ENCODE results near the gene CLDN19. TPM values are rescaled to one million over a fixed set of nuclear protein-coding genes. Genes with fewer than 3 reads are reported as not detected.

The CLDN19 gene
- total and polyA plus RNA-seq, 2 donors (not counting 1 experiment from before 2014, with no cell fraction given): 0.03 TPM; not detected in 1

DNA sequence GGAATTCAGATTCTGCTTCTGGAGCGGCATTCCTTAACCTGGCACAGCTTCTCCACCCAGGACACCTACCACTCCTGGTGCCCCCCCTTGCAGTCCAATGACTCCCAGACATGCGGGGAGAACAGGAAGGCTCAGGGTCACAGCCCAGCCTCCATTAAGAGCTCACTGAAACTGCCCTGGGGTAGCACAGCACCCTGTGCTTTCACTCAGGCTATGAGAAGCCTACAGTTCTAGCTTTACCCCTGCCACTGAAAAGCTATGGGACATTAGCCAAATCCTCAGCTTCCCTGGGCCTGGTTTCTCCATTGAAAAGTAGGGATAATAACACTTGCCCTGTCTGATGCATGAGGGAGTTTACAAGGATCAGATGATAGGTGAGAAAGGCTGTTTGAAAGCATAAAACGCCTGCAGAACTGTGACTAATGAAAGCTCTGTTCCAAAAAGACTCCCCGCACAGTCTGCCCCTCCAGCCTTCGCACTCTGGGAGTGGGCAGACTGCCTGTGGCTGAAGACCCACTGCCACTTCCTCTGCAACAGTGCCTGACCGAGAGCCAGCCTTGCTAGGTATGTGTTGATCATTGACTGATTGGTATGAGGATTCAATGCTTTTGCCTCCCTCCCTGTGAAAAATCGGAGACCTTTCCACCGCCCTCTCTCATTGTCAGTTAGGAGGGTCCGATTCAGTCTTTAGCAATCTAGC lies 2.7 kb upstream of the CLDN19 start:
- intact Hi-C loops (cut with micrococcal nuclease): no loop called here
- 99% methylated on average over 6 of the region's 9 CpGs for WGBS (ENCODE audit: insufficient coverage)

DNA sequence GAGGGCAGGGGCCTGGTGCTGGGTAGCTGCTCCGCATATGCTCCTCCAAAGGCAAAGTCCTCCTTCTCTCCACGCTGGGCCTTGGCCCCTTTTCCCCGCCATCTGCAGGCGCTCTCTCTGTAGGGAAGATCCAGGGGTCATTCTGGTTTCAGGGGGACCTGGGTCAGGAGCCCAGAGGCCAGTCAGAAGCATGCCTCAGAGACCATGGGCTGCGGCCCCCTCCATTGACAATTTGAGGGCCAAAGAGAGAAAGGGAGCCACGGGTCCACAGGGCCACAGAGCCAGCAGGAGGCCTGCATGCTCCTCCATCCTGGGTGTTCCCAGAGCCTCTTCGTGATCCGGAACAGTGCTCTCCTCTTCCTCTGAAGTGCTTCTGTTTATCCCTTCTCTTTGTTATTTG lies 2.1 kb upstream of the CLDN19 start:
- Histone ChIP-seq H3K79me2 (ENCODE audit: control insufficient read depth, insufficient read depth, low read length) (no peaks in the 10 kb centered on the region), H2AFZ (ENCODE audit: insufficient read depth, low read depth, low read length, poor library complexity, severe bottlenecking) (no peak overlapping the region), H3K4me2 (replicated peaks; ENCODE audit: low read depth, low read length, poor library complexity, severe bottlenecking) (no peak overlapping the region), H3K4me3 (ENCODE audit: control extremely low read depth in 1 of 5, extremely low read depth in 1 of 5, insufficient read depth in 1 of 5, low read depth in 2 of 5, low read length in 4 of 5) (no peak overlapping the region), H3K9ac (ENCODE audit: low read length) (no peak overlapping the region), H4K20me1 (ENCODE audit: control insufficient read depth, insufficient read depth, low read length, poor library complexity, severe bottlenecking) (no peaks in the 10 kb centered on the region), H3K27ac (ENCODE audit: low read length in 2 of 2) (no peak overlapping the region), H3K9me3 (ENCODE audit: control extremely low read depth in 1 of 3, control insufficient read depth in 2 of 3, insufficient read depth in 1 of 3, low read length in 2 of 3) (no peaks in the 10 kb centered on the region), H3K27me3 (replicated peaks in 1 of 4; ENCODE audit: control extremely low read depth in 1 of 4, control insufficient read depth in 3 of 4, insufficient read depth in 4 of 4, low read length in 3 of 4) (no peaks in the 10 kb centered on the region), H3K36me3 (replicated peaks in 1 of 2; ENCODE audit: control extremely low read depth in 1 of 2, control insufficient read depth in 1 of 2, extremely low read depth in 1 of 2, insufficient read depth in 2 of 2, low read length in 1 of 2) (peaks cover 0 to 13% of the 10 kb centered on the region in 2 experiments), H3K4me1 (ENCODE audit: control insufficient read depth in 2 of 2, insufficient read depth in 2 of 2, low read length in 2 of 2) (peaks cover 5 to 9% of the 10 kb centered on the region in 2 donors)
- ATAC-seq (ENCODE audit: low read depth): no peak
- ChIA-PET POLR2A (no interaction called here), CTCF (no interaction called here)
- TF ChIP-seq, protein P1, sequence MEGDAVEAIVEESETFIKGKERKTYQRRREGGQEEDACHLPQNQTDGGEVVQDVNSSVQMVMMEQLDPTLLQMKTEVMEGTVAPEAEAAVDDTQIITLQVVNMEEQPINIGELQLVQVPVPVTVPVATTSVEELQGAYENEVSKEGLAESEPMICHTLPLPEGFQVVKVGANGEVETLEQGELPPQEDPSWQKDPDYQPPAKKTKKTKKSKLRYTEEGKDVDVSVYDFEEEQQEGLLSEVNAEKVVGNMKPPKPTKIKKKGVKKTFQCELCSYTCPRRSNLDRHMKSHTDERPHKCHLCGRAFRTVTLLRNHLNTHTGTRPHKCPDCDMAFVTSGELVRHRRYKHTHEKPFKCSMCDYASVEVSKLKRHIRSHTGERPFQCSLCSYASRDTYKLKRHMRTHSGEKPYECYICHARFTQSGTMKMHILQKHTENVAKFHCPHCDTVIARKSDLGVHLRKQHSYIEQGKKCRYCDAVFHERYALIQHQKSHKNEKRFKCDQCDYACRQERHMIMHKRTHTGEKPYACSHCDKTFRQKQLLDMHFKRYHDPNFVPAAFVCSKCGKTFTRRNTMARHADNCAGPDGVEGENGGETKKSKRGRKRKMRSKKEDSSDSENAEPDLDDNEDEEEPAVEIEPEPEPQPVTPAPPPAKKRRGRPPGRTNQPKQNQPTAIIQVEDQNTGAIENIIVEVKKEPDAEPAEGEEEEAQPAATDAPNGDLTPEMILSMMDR (IDR thresholded peaks at IDR 0.05): no peak
- no peak for TF ChIP-seq EZH2 (IDR thresholded peaks at IDR 0.05; ENCODE audit: borderline replicate concordance, insufficient read depth, low read depth, low read length, poor library complexity, severe bottlenecking)
- Mint-ChIP-seq H3K27me3 (no peaks in the 10 kb centered on the region), H3K4me3 (no peak overlapping the region), H3K9me3 (ENCODE audit: insufficient read depth) (no peaks in the 10 kb centered on the region), H3K4me1 (peaks cover 3% of the 10 kb centered on the region), H3K27ac (no peak overlapping the region)
- 99% methylated on average over 8 of the region's 8 CpGs for WGBS (ENCODE audit: insufficient coverage)
- intact Hi-C loops (cut with micrococcal nuclease): no loop called here
- no peak for DNase-seq

More for the DNA sequence above, 2.7 kb upstream of the CLDN19 start:
- Histone ChIP-seq H4K20me1 (ENCODE audit: control insufficient read depth, insufficient read depth, low read length, poor library complexity, severe bottlenecking) (no peaks in the 10 kb centered on the region), H3K27ac (ENCODE audit: low read length in 2 of 2) (no peak overlapping the region), H3K4me3 (ENCODE audit: control extremely low read depth in 1 of 5, extremely low read depth in 1 of 5, insufficient read depth in 1 of 5, low read depth in 2 of 5, low read length in 4 of 5) (no peak overlapping the region), H3K79me2 (ENCODE audit: control insufficient read depth, insufficient read depth, low read length) (no peaks in the 10 kb centered on the region), H3K9ac (ENCODE audit: low read length) (no peak overlapping the region), H3K36me3 (replicated peaks in 1 of 2; ENCODE audit: control extremely low read depth in 1 of 2, control insufficient read depth in 1 of 2, extremely low read depth in 1 of 2, insufficient read depth in 2 of 2, low read length in 1 of 2) (peaks cover under 1 to 17% of the 10 kb centered on the region in 2 experiments), H2AFZ (ENCODE audit: insufficient read depth, low read depth, low read length, poor library complexity, severe bottlenecking) (no peak overlapping the region), H3K9me3 (ENCODE audit: control extremely low read depth in 1 of 3, control insufficient read depth in 2 of 3, insufficient read depth in 1 of 3, low read length in 2 of 3) (no peaks in the 10 kb centered on the region), H3K4me1 (ENCODE audit: control insufficient read depth in 2 of 2, insufficient read depth in 2 of 2, low read length in 2 of 2) (peaks cover 0 to 3% of the 10 kb centered on the region in 2 donors), H3K4me2 (replicated peaks; ENCODE audit: low read depth, low read length, poor library complexity, severe bottlenecking) (no peak overlapping the region), H3K27me3 (replicated peaks in 1 of 4; ENCODE audit: control extremely low read depth in 1 of 4, control insufficient read depth in 3 of 4, insufficient read depth in 4 of 4, low read length in 3 of 4) (no peaks in the 10 kb centered on the region)
- Mint-ChIP-seq H3K27me3 (no peaks in the 10 kb centered on the region), H3K9me3 (ENCODE audit: insufficient read depth) (no peaks in the 10 kb centered on the region), H3K4me3 (no peak overlapping the region), H3K4me1 (no peaks in the 10 kb centered on the region), H3K27ac (no peak overlapping the region)
- ChIA-PET POLR2A (no interaction called here), CTCF (interaction anchor here (1.2 kb wide), 1 partner anchor 331 kb away, joined by 3 read pairs; no protein-coding TSS in a partner anchor)
- TF ChIP-seq EZH2 (IDR thresholded peaks at IDR 0.05; ENCODE audit: borderline replicate concordance, insufficient read depth, low read depth, low read length, poor library complexity, severe bottlenecking): no peak
- TF ChIP-seq, protein P1 (IDR thresholded peaks at IDR 0.05): no peak
- ATAC-seq (ENCODE audit: low read depth) (no peak), DNase-seq (no peak)

Data from B cell (primary cell).